GF-D8 (cell line): ENCODE data around the gene DHFR.
"Not testable (repeated sequence)": the region's sequence is repeated elsewhere in the genome, so short reads cannot be mapped to it uniquely, and the experiment has no call there.

Experiments
- DNase-seq: peaks from one replicate; lab custom pipeline; 2025; lab: John Stamatoyannopoulos, UW

DHFR gene

GRCh38 chr5:80654391-80655230 is at the start of gene DHFR, which contains the start of gene MSH3:
Gene DHFR, minus strand, starts transcription at chr5:80654983. Its CDS starts 494 bp downstream, at chr5:80654489.
Gene MSH3, plus strand, starts transcription at chr5:80654652. Its CDS starts 76 bp downstream, at chr5:80654728.
- DNase-seq, result peak; percentile 75

GRCh38 chr5:80704221-80704620 is 49.4 kb upstream of the DHFR start:
- no peak for DNase-seq

GRCh38 chr5:80703747-80704146 is 49.0 kb upstream of the DHFR start:
- no peak for DNase-seq

GRCh38 chr5:80703291-80703690 is 48.5 kb upstream of the DHFR start:
- DNase-seq, result no peak

GRCh38 chr5:80701597-80701996 is 46.8 kb upstream of the DHFR start:
- DNase-seq, result no peak

- no peak for DNase-seq
Measured at GRCh38 chr5:80698369-80698768, 43.6 kb upstream of the DHFR start.

GRCh38 chr5:80697100-80697499 is 42.3 kb upstream of the DHFR start:
- DNase-seq, result no peak

GRCh38 chr5:80696450-80696849 is 41.7 kb upstream of the DHFR start:
- no peak for DNase-seq

- DNase-seq, result no peak
Measured at GRCh38 chr5:80695666-80696065, 40.9 kb upstream of the DHFR start.

GRCh38 chr5:80689627-80690026 is 34.8 kb upstream of the DHFR start:
- no peak for DNase-seq

- DNase-seq, result no peak
Measured at GRCh38 chr5:80688648-80689420, 34.1 kb upstream of the DHFR start.

GRCh38 chr5:80686757-80687156 is 32.0 kb upstream of the DHFR start:
- DNase-seq, result no peak

- DNase-seq, result no peak
Measured at GRCh38 chr5:80676706-80677105, 21.9 kb upstream of the DHFR start.

- peak; percentile 4 for DNase-seq
Measured at GRCh38 chr5:80672140-80672736, 17.5 kb upstream of the DHFR start.

GRCh38 chr5:80668016-80668969 is 13.5 kb upstream of the DHFR start:
- no peak for DNase-seq

- DNase-seq, result no peak
Measured at GRCh38 chr5:80667384-80667783, 12.6 kb upstream of the DHFR start.

- no peak for DNase-seq
Measured at GRCh38 chr5:80665057-80665456, 10.3 kb upstream of the DHFR start.

GRCh38 chr5:80662108-80662507 is 7.3 kb upstream of the DHFR start:
- no peak for DNase-seq

- DNase-seq, result not testable (repeated sequence)
Measured at GRCh38 chr5:80660661-80661060, 5.9 kb upstream of the DHFR start.

- no peak for DNase-seq
Measured at GRCh38 chr5:80659106-80659505, 4.3 kb upstream of the DHFR start.

- no peak for DNase-seq
Measured at GRCh38 chr5:80656425-80656824, 1.6 kb upstream of the DHFR start.
